SJCRH30 (cell line): ENCODE data around the gene ATAD3C. TPM values are rescaled to one million over a fixed set of nuclear protein-coding genes. Genes with fewer than 3 reads are reported as not detected.
A peak's percentile ranks its signal among the peaks of the same experiment; 100 is the strongest.
"Not testable (repeated sequence)": the region's sequence is repeated elsewhere in the genome, so short reads cannot be mapped to it uniquely, and the experiment has no call there.

Source experiments
- DNase-seq, 2 experiments: peaks; one replicate each; pipeline ENCODE4 v3.0.0-alpha.2; 2015 to 2020
- H3K27ac ChIP-seq: fragments of 250-450 bp; sonication (Bioruptor Pico); 2 replicates; pipeline ENCODE4 v1.5.1; 2020; ENCODE audit warnings: mild to moderate bottlenecking, moderate library complexity
- H3K27me3 ChIP-seq: fragments of 250-450 bp; sonication (Bioruptor Pico); 2 replicates; pipeline ENCODE4 v1.5.1; 2020; ENCODE audit warnings: mild to moderate bottlenecking, moderate library complexity
- H3K36me3 ChIP-seq: fragments of 250-450 bp; sonication (Bioruptor Pico); 2 replicates; pipeline ENCODE4 v1.5.1; 2020; ENCODE audit warnings: mild to moderate bottlenecking, moderate library complexity
- H3K4me1 ChIP-seq: fragments of 250-450 bp; sonication (Bioruptor Pico); 2 replicates; pipeline ENCODE4 v1.5.1; 2020; ENCODE audit warnings: mild to moderate bottlenecking, moderate library complexity
- H3K4me3 ChIP-seq: fragments of 250-450 bp; sonication (Bioruptor Pico); 2 replicates; pipeline ENCODE4 v1.5.1; 2020; ENCODE audit warnings: mild to moderate bottlenecking, moderate library complexity
- H3K9me3 ChIP-seq: fragments of 250-450 bp; sonication (Bioruptor Pico); replicated peaks from 2 replicates; pipeline ENCODE4 v1.5.1; 2020; ENCODE audit warnings: mild to moderate bottlenecking, moderate library complexity
- total RNA-seq: library from RNA; depleted of rRNA; stranded (reverse); fragments of >200 nt; shearing (Covaris generic); gene quantifications from 2 replicates; pipeline ENCODE4 v1.2.3, GENCODE V29; 2014; rRNA removed

ATAD3C gene
- total RNA-seq, 1 experiment from 2014 or later = 0.20 TPM

- H3K4me3 ChIP-seq = no peak overlapping the region
- DNase-seq = no peak
- peaks cover 4% of the 10 kb centered on the region; the same call in 1 of the 2 replicates for H3K9me3 ChIP-seq
- no peaks in the 10 kb centered on the region for H3K36me3 ChIP-seq
- peaks cover 3% of the 10 kb centered on the region; the same call in 1 of the 2 replicates for H3K4me1 ChIP-seq
- H3K27ac ChIP-seq = no peak overlapping the region
- H3K27me3 ChIP-seq = no peaks in the 10 kb centered on the region
Measured at GRCh38 chr1:1507305-1507704, 57.8 kb downstream of the ATAD3C start.

DNA sequence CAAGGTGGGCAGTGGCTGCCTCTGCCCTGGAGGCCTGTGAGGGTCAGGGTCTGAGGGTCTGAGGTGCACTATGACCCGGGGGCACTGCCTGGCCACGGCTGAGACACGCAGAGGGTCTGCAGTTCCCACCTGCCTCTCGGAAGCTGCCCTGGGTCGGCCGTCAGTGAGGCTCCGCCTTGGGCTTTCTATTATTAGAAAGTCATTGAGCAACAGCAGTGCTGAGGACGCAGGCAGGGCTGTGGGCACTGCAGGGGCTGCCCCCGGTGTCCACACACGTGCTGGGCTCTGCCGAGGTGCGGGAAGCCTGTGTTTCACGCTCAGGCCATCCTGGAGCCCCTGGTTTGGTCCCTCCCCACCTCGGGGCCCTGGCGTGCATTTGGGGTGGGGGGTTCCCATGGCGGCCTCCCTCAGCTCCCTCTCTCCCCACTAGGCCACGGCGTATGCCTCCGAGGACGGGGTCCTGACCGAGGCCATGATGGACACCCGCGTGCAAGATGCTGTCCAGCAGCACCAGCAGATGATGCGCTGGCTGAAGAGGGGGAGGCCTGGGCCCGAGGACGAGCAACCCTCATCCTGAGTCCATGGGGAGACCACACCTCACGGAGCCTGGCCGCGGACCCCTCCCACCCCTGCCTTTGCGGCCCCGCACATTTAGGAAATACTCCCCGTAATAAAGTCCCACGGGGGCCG is 59.4 kb downstream of the ATAD3C start:
- not testable (repeated sequence) for H3K36me3 ChIP-seq, H3K4me3 ChIP-seq, H3K27ac ChIP-seq, H3K4me1 ChIP-seq, H3K27me3 ChIP-seq, H3K9me3 ChIP-seq, DNase-seq

DNA sequence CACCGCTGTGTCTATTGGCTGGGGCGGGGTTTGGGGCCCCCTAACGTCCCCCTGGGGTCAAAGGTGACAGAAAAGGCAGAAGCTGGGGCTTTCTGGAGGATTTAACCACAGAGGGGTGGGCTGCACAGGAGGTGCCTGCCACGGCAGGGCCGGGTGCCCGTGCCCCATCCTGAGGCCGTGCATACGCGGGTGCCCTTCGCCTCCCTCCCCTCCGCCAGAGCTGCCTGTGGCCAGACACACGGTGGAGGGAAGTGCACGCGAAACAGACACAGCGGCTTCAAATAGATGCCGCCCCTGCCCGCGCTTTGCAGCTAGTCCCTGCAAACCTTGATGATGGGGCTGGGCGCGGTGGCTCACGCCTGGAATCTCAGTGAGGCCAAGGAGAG is 60.0 kb downstream of the ATAD3C start:
- not testable (repeated sequence) for H3K27ac ChIP-seq, DNase-seq, H3K4me1 ChIP-seq, H3K9me3 ChIP-seq, H3K27me3 ChIP-seq, H3K4me3 ChIP-seq, H3K36me3 ChIP-seq

- peak overlapping the region; percentile 81 for H3K4me3 ChIP-seq
- H3K4me1 ChIP-seq = no peaks in the 10 kb centered on the region
- no peaks in the 10 kb centered on the region for H3K27me3 ChIP-seq
- peaks cover 4% of the 10 kb centered on the region; the same call in 1 of the 2 replicates for H3K9me3 ChIP-seq
- H3K27ac ChIP-seq = peak overlapping the region; percentile 76
- peaks cover 12% of the 10 kb centered on the region for H3K36me3 ChIP-seq
- DNase-seq = peak in 1 of 2 experiments; percentile 38
Measured at GRCh38 chr1:1510912-1511532, 61.5 kb downstream of the ATAD3C start.

DNA sequence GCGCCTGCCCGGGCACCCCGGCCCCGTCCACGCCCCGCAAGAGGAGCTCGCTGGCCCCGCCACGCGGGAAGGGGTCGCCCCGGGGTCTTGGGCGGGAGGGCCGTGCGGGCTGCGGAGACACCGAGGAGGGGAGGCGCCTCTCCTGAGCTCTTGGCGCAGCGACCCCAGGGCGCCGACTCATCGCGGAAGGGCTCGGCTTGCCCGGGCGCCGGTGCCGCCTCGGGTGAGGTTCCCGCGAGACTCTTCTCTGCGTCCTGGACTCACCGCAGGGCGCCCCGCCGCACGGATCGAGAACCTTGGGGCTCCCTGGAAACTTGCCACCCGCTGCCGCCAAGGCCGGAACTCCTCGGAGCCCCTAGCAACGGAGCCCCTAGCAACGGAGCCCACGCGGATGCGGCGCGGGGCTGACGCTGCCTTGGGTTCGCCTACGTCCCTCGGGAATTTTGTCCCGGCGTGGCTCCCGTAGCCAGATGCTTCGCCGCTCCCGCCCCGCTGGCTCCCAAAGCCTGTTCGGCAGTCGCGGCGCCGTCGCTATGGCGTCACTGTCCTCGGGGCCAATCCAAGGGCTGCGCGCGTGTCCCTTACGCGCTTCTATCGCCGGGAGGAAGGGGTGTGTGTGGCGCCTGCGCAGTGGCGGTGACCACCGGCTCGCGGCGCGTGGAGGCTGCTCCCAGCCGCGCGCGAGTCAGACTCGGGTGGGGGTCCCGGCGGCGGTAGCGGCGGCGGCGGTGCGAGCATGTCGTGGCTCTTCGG is 62.2 kb downstream of the ATAD3C start, which contains the start of gene ATAD3A:
Gene ATAD3A, plus strand, starts transcription at position 630 of the 753 bp plus-strand sequence. Its CDS starts 107 bp downstream, at position 737.
- Histone ChIP-seq H3K4me3 (peak within 1 kb of the TSS; percentile 81), H3K27ac (peak within 1 kb of the TSS; percentile 76), H3K9me3 (peaks cover 4% of the 10 kb centered on the region; the same call in 1 of the 2 replicates), H3K27me3 (no peaks in the 10 kb centered on the region), H3K36me3 (peaks cover 19% of the 10 kb centered on the region), H3K4me1 (no peaks in the 10 kb centered on the region)
- peak; percentile 99 for DNase-seq

- Histone ChIP-seq H3K36me3 (peaks cover 23% of the 10 kb centered on the region), H3K4me3 (peak overlapping the region; percentile 81)
- H3K9me3 ChIP-seq, H3K27me3 ChIP-seq, DNase-seq, H3K4me1 ChIP-seq, H3K27ac ChIP-seq: not testable (repeated sequence)
Measured at GRCh38 chr1:1512425-1512824, 62.9 kb downstream of the ATAD3C start.

GRCh38 chr1:1513675-1514074 is 64.2 kb downstream of the ATAD3C start:
- H3K4me1 ChIP-seq, H3K4me3 ChIP-seq, H3K9me3 ChIP-seq, H3K27ac ChIP-seq, H3K27me3 ChIP-seq, DNase-seq: not testable (repeated sequence)
- peaks cover 30% of the 10 kb centered on the region for H3K36me3 ChIP-seq

DNA sequence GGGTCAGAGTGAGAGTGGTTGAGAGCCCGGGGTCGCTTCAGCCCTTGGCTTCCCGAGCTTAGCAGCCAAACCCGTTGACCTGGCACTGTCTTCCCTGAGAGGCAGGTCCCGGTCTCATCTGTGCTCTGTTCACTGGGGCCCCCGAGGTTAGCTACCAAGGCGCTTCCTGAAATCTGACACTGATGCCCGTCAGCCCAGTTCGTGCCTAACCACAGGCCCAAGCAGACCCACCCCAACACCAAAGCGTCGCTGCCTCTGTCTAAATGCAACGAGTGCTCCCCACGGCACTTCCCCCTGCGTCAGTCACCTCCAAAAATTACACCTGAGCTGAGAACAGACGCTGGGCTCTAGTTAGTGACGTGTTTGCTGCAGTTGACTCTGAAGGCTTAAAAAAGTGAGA is 64.9 kb downstream of the ATAD3C start:
- not testable (repeated sequence) for DNase-seq, H3K9me3 ChIP-seq, H3K27ac ChIP-seq, H3K27me3 ChIP-seq, H3K4me1 ChIP-seq, H3K4me3 ChIP-seq
- H3K36me3 ChIP-seq = peaks cover 32% of the 10 kb centered on the region

- peaks cover 52% of the 10 kb centered on the region for H3K36me3 ChIP-seq
- not testable (repeated sequence) for H3K9me3 ChIP-seq, DNase-seq, H3K4me1 ChIP-seq, H3K27me3 ChIP-seq, H3K27ac ChIP-seq, H3K4me3 ChIP-seq
Measured at GRCh38 chr1:1516923-1517322, 67.4 kb downstream of the ATAD3C start.

GRCh38 chr1:1517973-1518620 is 68.6 kb downstream of the ATAD3C start:
- Histone ChIP-seq H3K4me3 (no peak overlapping the region), H3K27ac (no peak overlapping the region), H3K27me3 (no peaks in the 10 kb centered on the region), H3K9me3 (no peaks in the 10 kb centered on the region), H3K4me1 (no peaks in the 10 kb centered on the region), H3K36me3 (peaks cover 63% of the 10 kb centered on the region)
- no peak for DNase-seq

DNA sequence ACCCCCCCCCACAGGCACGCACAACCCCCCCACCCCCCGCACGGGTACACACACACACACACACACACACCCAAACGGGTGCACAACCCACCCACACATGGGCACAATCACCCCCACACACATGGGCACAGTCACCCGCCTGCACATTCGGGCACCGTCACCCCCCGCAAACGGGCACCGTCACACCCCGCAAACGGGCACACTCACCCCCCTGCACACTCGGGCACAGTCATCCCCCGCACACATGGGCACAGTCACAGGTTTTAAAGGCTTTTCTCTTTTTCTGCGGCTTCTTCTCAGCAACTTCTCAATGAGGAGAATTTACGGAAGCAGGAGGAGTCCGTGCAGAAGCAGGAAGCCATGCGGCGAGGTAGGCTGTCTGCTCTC is 69.1 kb downstream of the ATAD3C start:
- not testable (repeated sequence) for H3K4me1 ChIP-seq, H3K27ac ChIP-seq, H3K4me3 ChIP-seq, DNase-seq, H3K9me3 ChIP-seq, H3K27me3 ChIP-seq
- H3K36me3 ChIP-seq = peaks cover 66% of the 10 kb centered on the region

Other genes starting within 250 kb of the ATAD3C start
- 0.33 and 0.93 TPM in 2 replicates for gene TNFRSF18, start 243.1 kb upstream of the ATAD3C start, total RNA-seq
- gene TNFRSF4, start 235.5 kb upstream of the ATAD3C start, total RNA-seq = 2.8 and 4.7 TPM in 2 replicates
- gene SDF4, start 217.7 kb upstream of the ATAD3C start, total RNA-seq = 86.7 and 87.1 TPM in 2 replicates
- gene B3GALT6, start 217.5 kb upstream of the ATAD3C start, total RNA-seq = 32.4 and 33.4 TPM in 2 replicates
- 0.30 TPM in 1 of 2 replicates, not detected in the other for gene C1QTNF12, start 203.0 kb upstream of the ATAD3C start, total RNA-seq
- gene UBE2J2, start 175.8 kb upstream of the ATAD3C start, total RNA-seq = 109 and 115 TPM in 2 replicates
- 1.1 and 2.2 TPM in 2 replicates for gene SCNN1D, start 169.3 kb upstream of the ATAD3C start, total RNA-seq
- 18.7 and 27.4 TPM in 2 replicates for gene ACAP3, start 141.8 kb upstream of the ATAD3C start, total RNA-seq
- gene PUSL1, start 141.1 kb upstream of the ATAD3C start, total RNA-seq = 23.9 and 25.3 TPM in 2 replicates
- gene INTS11, start 125.0 kb upstream of the ATAD3C start, total RNA-seq = 66.0 and 78.7 TPM in 2 replicates
- gene CPTP, start 124.9 kb upstream of the ATAD3C start, total RNA-seq = 22.1 and 22.3 TPM in 2 replicates
- gene TAS1R3, start 118.4 kb upstream of the ATAD3C start, total RNA-seq = 0.15 and 0.47 TPM in 2 replicates
- gene DVL1, start 100.3 kb upstream of the ATAD3C start, total RNA-seq = 45.8 and 52.5 TPM in 2 replicates
- gene MXRA8, start 91.1 kb upstream of the ATAD3C start, total RNA-seq = 11.3 and 13.8 TPM in 2 replicates
- gene AURKAIP1, start 74.5 kb upstream of the ATAD3C start, total RNA-seq = 177 and 208 TPM in 2 replicates
- gene CCNL2, start 50.4 kb upstream of the ATAD3C start, total RNA-seq = 124 and 196 TPM in 2 replicates
- gene MRPL20, start 42.4 kb upstream of the ATAD3C start, total RNA-seq = 229 and 236 TPM in 2 replicates
- 6.1 and 6.2 TPM in 2 replicates for gene ANKRD65, start 28.4 kb upstream of the ATAD3C start, total RNA-seq
- 0.58 and 3.3 TPM in 2 replicates for gene VWA1, start 14.0 kb upstream of the ATAD3C start, total RNA-seq
- 53.1 and 55.5 TPM in 2 replicates for gene ATAD3B, start 22.1 kb downstream of the ATAD3C start, total RNA-seq
- 72.6 and 74.7 TPM in 2 replicates for gene ATAD3A, start 62.5 kb downstream of the ATAD3C start, total RNA-seq
- 1.5 and 1.9 TPM in 2 replicates for gene TMEM240, start 90.9 kb downstream of the ATAD3C start, total RNA-seq
- gene SSU72, start 125.2 kb downstream of the ATAD3C start, total RNA-seq = 258 and 267 TPM in 2 replicates
- 1.5 and 1.9 TPM in 2 replicates for gene FNDC10, start 150.4 kb downstream of the ATAD3C start, total RNA-seq
- 37.2 and 49.6 TPM in 2 replicates for gene MIB2, start 165.8 kb downstream of the ATAD3C start, total RNA-seq
- 0.81 and 2.7 TPM in 2 replicates for gene MMP23B, start 182.5 kb downstream of the ATAD3C start, total RNA-seq
- 28.0 and 32.6 TPM in 2 replicates for gene CDK11B, start 209.3 kb downstream of the ATAD3C start, total RNA-seq
- gene SLC35E2B, start 243.1 kb downstream of the ATAD3C start, total RNA-seq = 31.3 and 36.1 TPM in 2 replicates